ENCODE measurements around the gene STMN1. TPM values are rescaled to one million over a fixed set of nuclear protein-coding genes. Genes with fewer than 3 reads are reported as not detected.

STMN1 gene
- total RNA-seq, 2 experiments from 2014 or later, result 25.2 to 25.6 TPM

DNA sequence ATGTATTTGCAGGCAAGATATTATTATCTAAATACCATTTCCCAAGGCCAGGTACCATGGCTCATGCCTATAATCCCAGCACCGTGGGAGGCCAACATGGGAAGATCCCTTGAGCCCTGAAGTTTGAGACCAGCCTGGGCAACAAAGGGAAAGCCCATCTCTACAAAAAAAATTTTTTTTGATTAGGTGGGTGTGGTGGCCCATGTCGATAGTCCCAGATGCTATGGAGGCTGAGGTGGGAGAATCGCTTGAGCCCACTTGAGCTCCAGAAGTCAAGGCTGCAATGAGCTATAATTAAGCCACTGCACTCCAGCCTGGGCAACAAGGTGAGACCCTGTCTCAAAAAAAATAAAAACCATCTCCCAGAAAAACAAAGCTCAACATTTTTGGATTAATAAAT is 2.2 kb downstream of the STMN1 start:
- no peaks in the 10 kb centered on the region for H3K27me3 ChIP-seq (ENCODE audit: control insufficient read depth in 1 of 2, insufficient read depth in 2 of 2, low read length in 2 of 2)
- peaks cover 27% of the 10 kb centered on the region for H3K4me1 Mint-ChIP-seq (ENCODE audit: low read depth)
- peaks cover 22% of the 10 kb centered on the region for H3K4me1 ChIP-seq (ENCODE audit: insufficient read depth, low read length)
- H3K4me3 Mint-ChIP-seq, result peak overlapping the region; percentile 98
- ChIA-PET CTCF (interaction anchor here (1.1 to 3.3 kb wide), 3 partner anchors 9 to 93 kb away, joined by 3 to 36 read pairs (median 6); partner anchors contain the start of gene PAFAH2), POLR2A (interaction anchor here (1.3 to 7.1 kb wide), 4 partner anchors 8 to 94 kb away, joined by 4 to 63 read pairs (median 32); partner anchors contain the start of gene PAFAH2)
- no peaks in the 10 kb centered on the region for H3K9me3 Mint-ChIP-seq
- peaks cover 13% of the 10 kb centered on the region for H3K36me3 ChIP-seq (ENCODE audit: insufficient read depth, low read length)
- no peaks in the 10 kb centered on the region for H3K27me3 Mint-ChIP-seq
- no peak overlapping the region for H3K4me3 ChIP-seq (ENCODE audit: low read length)
- H3K27ac ChIP-seq (ENCODE audit: low read depth in 1 of 2, low read length in 2 of 2), result no peak overlapping the region
- intact Hi-C loops (cut with DNase I, micrococcal nuclease), result loop anchor here in 1 of 2 experiments (2.0 kb wide), 1 partner anchor 45 kb away; the partner anchor contains the start of gene AUNIP
- DNase-seq (no peak), ATAC-seq (ENCODE audit: poor library complexity) (no peak)
- TF ChIP-seq, protein P1, sequence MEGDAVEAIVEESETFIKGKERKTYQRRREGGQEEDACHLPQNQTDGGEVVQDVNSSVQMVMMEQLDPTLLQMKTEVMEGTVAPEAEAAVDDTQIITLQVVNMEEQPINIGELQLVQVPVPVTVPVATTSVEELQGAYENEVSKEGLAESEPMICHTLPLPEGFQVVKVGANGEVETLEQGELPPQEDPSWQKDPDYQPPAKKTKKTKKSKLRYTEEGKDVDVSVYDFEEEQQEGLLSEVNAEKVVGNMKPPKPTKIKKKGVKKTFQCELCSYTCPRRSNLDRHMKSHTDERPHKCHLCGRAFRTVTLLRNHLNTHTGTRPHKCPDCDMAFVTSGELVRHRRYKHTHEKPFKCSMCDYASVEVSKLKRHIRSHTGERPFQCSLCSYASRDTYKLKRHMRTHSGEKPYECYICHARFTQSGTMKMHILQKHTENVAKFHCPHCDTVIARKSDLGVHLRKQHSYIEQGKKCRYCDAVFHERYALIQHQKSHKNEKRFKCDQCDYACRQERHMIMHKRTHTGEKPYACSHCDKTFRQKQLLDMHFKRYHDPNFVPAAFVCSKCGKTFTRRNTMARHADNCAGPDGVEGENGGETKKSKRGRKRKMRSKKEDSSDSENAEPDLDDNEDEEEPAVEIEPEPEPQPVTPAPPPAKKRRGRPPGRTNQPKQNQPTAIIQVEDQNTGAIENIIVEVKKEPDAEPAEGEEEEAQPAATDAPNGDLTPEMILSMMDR (IDR thresholded peaks at IDR 0.05), result no peak
- no peaks in the 10 kb centered on the region for H3K9me3 ChIP-seq (ENCODE audit: control insufficient read depth in 1 of 2, insufficient read depth in 1 of 2, low read length in 2 of 2)
- H3K36me3 Mint-ChIP-seq (ENCODE audit: low read depth), result peaks cover 48% of the 10 kb centered on the region
- H3K27ac Mint-ChIP-seq, result peak overlapping the region; percentile 97

DNA sequence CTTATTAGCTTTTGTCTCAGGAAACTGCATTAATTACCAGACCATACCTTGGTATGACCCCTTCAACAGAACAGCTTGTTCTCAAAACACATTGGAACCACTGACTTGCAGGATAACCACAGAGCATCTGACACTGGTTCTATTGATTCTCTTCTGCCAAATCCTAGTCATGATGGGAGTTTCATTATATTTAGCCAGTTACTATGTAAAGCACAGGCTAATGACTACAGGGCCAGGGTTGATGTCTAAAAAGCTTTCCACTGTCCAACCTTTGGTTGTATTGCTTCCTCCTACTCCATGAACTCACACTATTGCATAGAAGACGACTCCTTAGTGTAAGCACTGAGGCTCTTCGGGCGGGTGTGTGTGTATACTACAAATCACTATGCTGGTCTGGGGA is 3.8 kb downstream of the STMN1 start:
- POLR2A ChIA-PET, result interaction anchor here (1.9 to 7.1 kb wide), 2 partner anchors 69 to 95 kb away, joined by 4 to 63 read pairs; partner anchors contain the start of gene PAFAH2
- Mint-ChIP-seq H3K36me3 (ENCODE audit: low read depth) (peaks cover 58% of the 10 kb centered on the region), H3K9me3 (no peaks in the 10 kb centered on the region), H3K27me3 (no peaks in the 10 kb centered on the region), H3K27ac (no peak overlapping the region), H3K4me3 (peak overlapping the region; percentile 23), H3K4me1 (ENCODE audit: low read depth) (peaks cover 26% of the 10 kb centered on the region)
- DNase-seq (no peak), ATAC-seq (ENCODE audit: poor library complexity) (no peak)
- Histone ChIP-seq H3K4me1 (ENCODE audit: insufficient read depth, low read length) (peaks cover 22% of the 10 kb centered on the region), H3K27me3 (ENCODE audit: control insufficient read depth in 1 of 2, insufficient read depth in 2 of 2, low read length in 2 of 2) (no peaks in the 10 kb centered on the region), H3K27ac (ENCODE audit: low read depth in 1 of 2, low read length in 2 of 2) (no peak overlapping the region), H3K4me3 (ENCODE audit: low read length) (no peak overlapping the region), H3K36me3 (ENCODE audit: insufficient read depth, low read length) (peaks cover 13% of the 10 kb centered on the region), H3K9me3 (ENCODE audit: control insufficient read depth in 1 of 2, insufficient read depth in 1 of 2, low read length in 2 of 2) (no peaks in the 10 kb centered on the region)
- TF ChIP-seq, protein P1 (IDR thresholded peaks at IDR 0.05), result no peak
- CTCF ChIA-PET, result interaction anchor here (1.0 to 1.4 kb wide), 2 partner anchors 27 to 95 kb away, joined by 4 to 6 read pairs; partner anchors contain the start of gene PAFAH2
- intact Hi-C loops (cut with DNase I, micrococcal nuclease), result no loop called here

DNA sequence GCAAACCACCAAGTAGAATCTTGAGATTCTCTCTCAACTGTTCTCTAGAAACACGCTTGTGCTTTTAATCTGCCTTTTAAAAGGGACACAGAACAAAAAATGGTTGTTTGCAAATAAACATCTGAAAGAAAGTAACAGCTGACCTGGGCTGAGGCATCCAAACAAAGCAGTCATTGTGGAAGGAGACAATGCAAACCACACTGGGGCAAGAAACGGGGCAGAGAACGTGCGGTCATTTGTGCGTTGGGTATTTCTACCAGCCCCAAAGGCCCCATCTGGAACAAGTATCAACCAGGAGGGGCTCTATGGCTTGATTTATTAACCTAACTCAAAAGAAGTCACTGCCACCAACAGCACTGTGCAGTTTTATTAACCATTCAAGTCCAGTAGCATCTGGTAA is 6.0 kb downstream of the STMN1 start:
- no peak overlapping the region for H3K27ac Mint-ChIP-seq
- Histone ChIP-seq H3K27me3 (ENCODE audit: control insufficient read depth in 1 of 2, insufficient read depth in 2 of 2, low read length in 2 of 2) (no peaks in the 10 kb centered on the region), H3K4me3 (ENCODE audit: low read length) (no peak overlapping the region), H3K4me1 (ENCODE audit: insufficient read depth, low read length) (peaks cover 14% of the 10 kb centered on the region), H3K9me3 (ENCODE audit: control insufficient read depth in 1 of 2, insufficient read depth in 1 of 2, low read length in 2 of 2) (no peaks in the 10 kb centered on the region), H3K36me3 (ENCODE audit: insufficient read depth, low read length) (peaks cover 13% of the 10 kb centered on the region), H3K27ac (ENCODE audit: low read depth in 1 of 2, low read length in 2 of 2) (no peak overlapping the region)
- TF ChIP-seq, protein P1 (IDR thresholded peaks at IDR 0.05), result no peak
- peaks cover 22% of the 10 kb centered on the region for H3K4me1 Mint-ChIP-seq (ENCODE audit: low read depth)
- ATAC-seq (ENCODE audit: poor library complexity), result no peak
- H3K27me3 Mint-ChIP-seq, result no peaks in the 10 kb centered on the region
- CTCF ChIA-PET, result interaction anchor here (1.0 to 1.2 kb wide), 2 partner anchors 77 to 97 kb away, joined by 3 to 4 read pairs; partner anchors contain the start of gene PAFAH2
- POLR2A ChIA-PET, result interaction anchor here (6.0 kb wide), 1 partner anchor 99 kb away, joined by 124 read pairs; the partner anchor contains the start of gene PAFAH2
- intact Hi-C loops (cut with DNase I, micrococcal nuclease), result no loop called here
- H3K4me3 Mint-ChIP-seq, result no peak overlapping the region
- no peaks in the 10 kb centered on the region for H3K9me3 Mint-ChIP-seq
- no peak for DNase-seq
- peaks cover 51% of the 10 kb centered on the region for H3K36me3 Mint-ChIP-seq (ENCODE audit: low read depth)

Data from CD4-positive, alpha-beta T cell (primary cell).